Measurements from ENCODE around the gene HRC. TPM values are rescaled to one million over a fixed set of nuclear protein-coding genes. Genes with fewer than 3 reads are reported as not detected.

The HRC gene
- total and polyA plus RNA-seq, 2 donors (not counting 3 experiments of a cell fraction or from before 2014, with no cell fraction given) = not detected

DNA sequence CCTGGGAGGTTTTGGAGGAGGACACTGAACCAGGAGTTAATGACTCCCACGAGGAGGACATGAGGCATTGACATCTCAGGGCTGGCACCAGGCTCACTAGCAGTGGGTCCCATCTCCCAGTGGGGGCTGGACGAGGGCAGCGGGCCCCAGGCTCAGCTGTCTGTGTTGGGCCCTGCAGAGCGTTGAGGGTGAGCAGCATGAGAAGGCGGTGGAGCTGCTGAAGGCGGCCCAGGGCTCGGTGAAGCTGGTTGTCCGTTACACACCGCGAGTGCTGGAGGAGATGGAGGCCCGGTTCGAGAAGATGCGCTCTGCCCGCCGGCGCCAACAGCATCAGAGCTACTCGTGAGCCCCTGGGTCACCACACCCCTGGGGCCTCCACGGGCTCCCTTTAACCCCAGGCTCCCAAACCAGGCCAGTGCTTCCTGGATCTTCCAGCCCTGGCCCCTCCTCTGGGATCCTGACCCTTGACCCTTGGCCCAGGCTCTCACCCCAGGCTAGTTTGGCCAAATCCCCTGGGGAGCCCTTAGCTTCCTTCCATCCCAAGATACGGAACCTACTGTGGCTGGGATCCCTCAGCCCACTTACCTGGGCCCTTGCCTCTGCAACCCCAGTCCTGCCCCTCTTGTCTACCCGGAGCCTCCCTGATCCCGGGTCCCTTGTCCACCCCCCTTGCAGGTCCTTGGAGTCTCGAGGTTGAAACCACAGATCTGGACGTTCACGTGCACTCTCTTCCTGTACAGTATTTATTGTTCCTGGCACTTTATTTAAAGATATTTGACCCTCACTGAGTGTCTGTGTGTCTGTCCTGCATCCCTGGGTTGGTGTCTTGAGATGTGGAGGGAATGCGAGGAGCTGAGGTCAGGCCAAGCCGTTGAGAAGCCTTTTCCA lies 37.3 kb downstream of the HRC start:
- no peaks in the 10 kb centered on the region for H3K9me3 ChIP-seq (replicated peaks; ENCODE audit: control insufficient read depth, insufficient read depth, low read length)
- no peaks in the 10 kb centered on the region for H3K79me2 ChIP-seq (ENCODE audit: control insufficient read depth, insufficient read depth, low read length)
- BruUV-seq (replicated peaks) = no TSS peak
- peak overlapping the region; percentile 80 for H2AFZ ChIP-seq (ENCODE audit: low read depth, low read length)
- peaks cover 15% of the 10 kb centered on the region for H3K4me1 ChIP-seq (ENCODE audit: control insufficient read depth, extremely low read depth, insufficient read depth, low read length)
- ChIA-PET POLR2A (interaction anchor here (0.6 kb wide), 1 partner anchor 33 kb away, joined by 4 read pairs; no protein-coding TSS in a partner anchor), CTCF (interaction anchor here (0.6 to 6.5 kb wide), 6 partner anchors 11 to 244 kb away, joined by 3 to 60 read pairs (median 4); partner anchors contain the start of gene TEAD2)
- no peaks in the 10 kb centered on the region for H4K20me1 ChIP-seq (replicated peaks; ENCODE audit: control insufficient read depth, extremely low read depth, insufficient read depth, low read length)
- peak overlapping the region; percentile 16 to 65 (median 57) for H3K4me3 ChIP-seq (replicated peaks in 1 of 3; ENCODE audit: insufficient read depth in 1 of 3, low read depth in 1 of 3, low read length in 3 of 3)
- H3K27me3 ChIP-seq (ENCODE audit: control insufficient read depth in 2 of 2, insufficient read depth in 2 of 2, low read length in 2 of 2) = peaks cover 4 to 8% of the 10 kb centered on the region in 2 experiments
- H3K36me3 ChIP-seq (ENCODE audit: control insufficient read depth in 2 of 2, extremely low read depth in 1 of 2, insufficient read depth in 2 of 2, low read length in 2 of 2) = no peaks in the 10 kb centered on the region
- FAIRE-seq (peak; percentile 66), DNase-seq (ENCODE audit: low read depth, low spot score) (no peak)
- intact Hi-C loops (cut with micrococcal nuclease) (loop anchor here (5.0 kb wide), 1 partner anchor 79 kb away; no protein-coding TSS in a partner anchor), dilution Hi-C loops (cut with MboI; ENCODE audit: extremely low pct_ligation_motif_present, low sequenced_read_pairs) (no loop called here)
- no peak overlapping the region for H3K27ac ChIP-seq (ENCODE audit: insufficient read depth, low read depth, low read length)
- TF ChIP-seq POLR2AphosphoS5 (IDR thresholded peaks at IDR 0.05; ENCODE audit: insufficient read depth, low read depth, low read length) (no peak), FOS (IDR thresholded peaks at IDR 0.05; ENCODE audit: borderline replicate concordance, insufficient read depth, low read length) (no peak), JUN (IDR thresholded peaks at IDR 0.05; ENCODE audit: borderline replicate concordance, insufficient read depth, insufficient read length, low read depth) (no peak), EZH2 (IDR thresholded peaks at IDR 0.05; ENCODE audit: borderline replicate concordance, low read depth, low read length, severe bottlenecking) (no peak), CTCF (IDR thresholded peaks at IDR 0.05; ENCODE audit: extremely low read depth in 1 of 2, insufficient read depth in 1 of 2, low read depth in 1 of 2, low read length in 2 of 2) (no peak), POLR2A (IDR thresholded peaks at IDR 0.05; ENCODE audit: low read depth, low read length) (no peak), GATA2 (IDR thresholded peaks at IDR 0.05; ENCODE audit: insufficient read depth, insufficient read length, low read depth, low read length) (no peak), MYC (IDR thresholded peaks at IDR 0.05; ENCODE audit: low read depth, low read length) (no peak)
- TF ChIP-seq, protein P1, sequence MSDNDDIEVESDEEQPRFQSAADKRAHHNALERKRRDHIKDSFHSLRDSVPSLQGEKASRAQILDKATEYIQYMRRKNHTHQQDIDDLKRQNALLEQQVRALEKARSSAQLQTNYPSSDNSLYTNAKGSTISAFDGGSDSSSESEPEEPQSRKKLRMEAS (IDR thresholded peaks at IDR 0.05; ENCODE audit: insufficient read depth, insufficient read length) = no peak
- no peaks in the 10 kb centered on the region for H3K9me1 ChIP-seq (replicated peaks; ENCODE audit: control insufficient read depth, extremely low read depth, insufficient read depth, low read length)
- H3K9ac ChIP-seq (replicated peaks; ENCODE audit: extremely low read depth, insufficient read depth, low read length) = no peak overlapping the region
- peak overlapping the region; percentile 41 for H3K4me2 ChIP-seq (ENCODE audit: insufficient read depth, low read length)

Data from endothelial cell of umbilical vein (primary cell).